ENCODE measurements around the gene KIAA0232. TPM values are rescaled to one million over a fixed set of nuclear protein-coding genes. Genes with fewer than 3 reads are reported as not detected.
"Not testable (repeated sequence)": the region's sequence is repeated elsewhere in the genome, so short reads cannot be mapped to it uniquely, and the experiment has no call there.

The KIAA0232 gene
- polyA plus RNA-seq, 6 donors from 2014 or later = 5.8 to 14.6 (median 8.3) TPM; not detected in 1

DNA sequence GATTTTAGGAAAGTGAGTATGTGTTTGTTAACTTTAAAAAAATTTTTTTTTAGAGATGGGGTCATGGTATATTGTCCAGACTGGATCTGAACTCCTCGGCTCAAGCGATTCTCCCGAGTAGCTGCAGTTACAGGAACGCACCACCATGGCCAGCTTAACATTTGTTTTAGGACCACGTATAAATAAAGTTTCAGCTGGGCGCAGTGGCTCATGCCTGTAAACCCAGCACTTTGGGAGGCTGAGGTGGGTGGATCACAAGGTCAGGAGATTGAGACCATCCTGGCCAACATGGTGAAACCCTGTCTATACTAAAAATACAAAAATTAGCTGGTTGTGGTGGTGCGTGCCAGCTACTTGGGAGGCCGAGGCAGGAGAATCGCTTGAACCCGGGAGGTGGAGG is 129.4 kb downstream of the KIAA0232 start:
- not testable (repeated sequence) for H3K27me3 Mint-ChIP-seq; DNase-seq; H3K36me3 Mint-ChIP-seq; H3K9me3 Mint-ChIP-seq; ATAC-seq (ENCODE audit: low read depth in 2 of 2)
- H3K27ac Mint-ChIP-seq = peak overlapping the region in 2 of 6 donors; percentile 45 to 84
- peak overlapping the region in 5 of 8 donors; percentile 76 to 94 (median 91) for H3K4me3 Mint-ChIP-seq
- peaks cover 46 to 72% (median 50%) of the 10 kb centered on the region in 3 donors for H3K4me1 Mint-ChIP-seq

DNA sequence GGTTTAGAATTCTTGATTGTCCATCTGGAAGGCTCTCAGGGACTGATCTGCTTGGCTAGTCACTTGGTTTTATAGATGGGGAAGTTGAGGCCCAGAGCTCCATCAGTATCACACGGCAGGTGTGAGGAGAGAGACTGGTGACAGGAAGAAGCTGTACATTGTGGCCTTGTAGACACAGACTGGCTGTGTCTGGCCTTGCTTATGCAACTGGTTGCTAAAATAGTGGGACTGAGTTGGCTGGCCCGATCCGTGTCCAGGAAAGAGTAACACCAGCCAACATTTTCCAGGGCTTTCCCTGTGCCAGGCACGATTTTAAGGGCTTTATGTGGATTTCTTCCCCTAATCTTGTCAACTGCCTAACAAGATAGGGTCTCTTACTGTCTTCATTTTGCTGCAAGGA is 129.9 kb downstream of the KIAA0232 start:
- Mint-ChIP-seq H3K36me3 (no peaks in the 10 kb centered on the region), H3K4me3 (peak overlapping the region in 6 of 8 donors; percentile 32 to 91 (median 72)), H3K4me1 (peaks cover 49 to 74% (median 51%) of the 10 kb centered on the region in 3 donors), H3K9me3 (no peaks in the 10 kb centered on the region), H3K27ac (peak overlapping the region in 4 of 6 donors; percentile 46 to 93 (median 68)), H3K27me3 (peaks cover 0 to 3% (median 0%) of the 10 kb centered on the region in 3 donors)
- ATAC-seq (ENCODE audit: low read depth in 2 of 2) = no peak
- no peak for DNase-seq

DNA sequence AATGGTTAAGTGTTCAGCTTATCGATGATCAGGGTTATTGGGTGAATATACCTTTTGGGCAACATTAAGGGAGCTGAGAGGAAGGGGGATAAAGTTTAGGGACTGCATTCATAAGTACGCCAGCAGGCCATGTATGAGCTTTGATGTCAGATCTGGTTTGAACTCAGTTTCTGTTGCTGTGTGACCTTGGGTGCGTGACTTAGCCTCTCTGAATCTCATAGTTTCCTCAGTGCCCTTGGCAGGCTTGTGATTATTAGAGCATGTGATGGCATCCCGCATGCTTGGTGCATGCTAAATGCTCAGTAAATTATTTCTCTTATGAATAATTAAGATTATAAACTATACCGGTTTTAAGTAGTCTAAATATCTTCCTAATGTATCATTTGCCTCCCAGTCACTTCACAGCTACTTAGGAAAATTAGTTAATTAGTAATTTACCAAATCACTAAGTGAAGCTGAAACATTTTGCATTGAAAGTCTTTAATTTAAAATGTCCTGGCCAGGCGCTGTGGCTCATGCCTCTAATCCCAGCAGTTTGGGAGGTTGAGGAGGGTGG is 130.9 kb downstream of the KIAA0232 start:
- no peaks in the 10 kb centered on the region for H3K27me3 Mint-ChIP-seq
- peak overlapping the region in 1 of 6 donors; percentile 28 for H3K27ac Mint-ChIP-seq
- ATAC-seq (ENCODE audit: low read depth in 2 of 2) (no peak), DNase-seq (no peak)
- no peaks in the 10 kb centered on the region for H3K9me3 Mint-ChIP-seq
- peaks cover 51 to 76% (median 52%) of the 10 kb centered on the region in 3 donors for H3K4me1 Mint-ChIP-seq
- no peaks in the 10 kb centered on the region for H3K36me3 Mint-ChIP-seq
- H3K4me3 Mint-ChIP-seq = peak overlapping the region in 1 of 8 donors; percentile 37

DNA sequence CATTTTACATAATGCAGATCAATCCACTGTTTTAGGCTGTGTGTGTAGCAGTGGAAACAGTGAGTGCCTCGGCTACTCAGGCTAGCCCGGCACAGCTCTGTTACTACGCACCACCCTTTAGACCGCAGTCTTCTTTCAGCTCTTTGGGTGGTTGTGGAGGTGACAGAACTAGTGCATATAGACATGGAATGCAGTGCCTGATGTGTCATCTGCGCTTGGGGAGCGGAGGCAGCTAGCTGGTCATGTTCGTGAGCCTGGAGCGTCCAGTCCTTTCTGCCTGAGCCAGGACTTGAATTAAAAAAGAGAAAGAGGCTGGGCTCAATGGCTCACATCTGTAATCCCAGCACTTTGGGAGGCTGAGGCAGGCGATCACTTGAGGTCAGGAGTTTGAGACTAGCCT is 131.9 kb downstream of the KIAA0232 start:
- ATAC-seq (ENCODE audit: low read depth in 2 of 2) (no peak), DNase-seq (no peak)
- Mint-ChIP-seq H3K4me1 (peaks cover 51 to 77% (median 51%) of the 10 kb centered on the region in 3 donors), H3K9me3 (no peaks in the 10 kb centered on the region), H3K27me3 (no peaks in the 10 kb centered on the region), H3K4me3 (peak overlapping the region in 1 of 8 donors; percentile 76), H3K36me3 (no peaks in the 10 kb centered on the region), H3K27ac (peak overlapping the region in 1 of 6 donors; percentile 47)

DNA sequence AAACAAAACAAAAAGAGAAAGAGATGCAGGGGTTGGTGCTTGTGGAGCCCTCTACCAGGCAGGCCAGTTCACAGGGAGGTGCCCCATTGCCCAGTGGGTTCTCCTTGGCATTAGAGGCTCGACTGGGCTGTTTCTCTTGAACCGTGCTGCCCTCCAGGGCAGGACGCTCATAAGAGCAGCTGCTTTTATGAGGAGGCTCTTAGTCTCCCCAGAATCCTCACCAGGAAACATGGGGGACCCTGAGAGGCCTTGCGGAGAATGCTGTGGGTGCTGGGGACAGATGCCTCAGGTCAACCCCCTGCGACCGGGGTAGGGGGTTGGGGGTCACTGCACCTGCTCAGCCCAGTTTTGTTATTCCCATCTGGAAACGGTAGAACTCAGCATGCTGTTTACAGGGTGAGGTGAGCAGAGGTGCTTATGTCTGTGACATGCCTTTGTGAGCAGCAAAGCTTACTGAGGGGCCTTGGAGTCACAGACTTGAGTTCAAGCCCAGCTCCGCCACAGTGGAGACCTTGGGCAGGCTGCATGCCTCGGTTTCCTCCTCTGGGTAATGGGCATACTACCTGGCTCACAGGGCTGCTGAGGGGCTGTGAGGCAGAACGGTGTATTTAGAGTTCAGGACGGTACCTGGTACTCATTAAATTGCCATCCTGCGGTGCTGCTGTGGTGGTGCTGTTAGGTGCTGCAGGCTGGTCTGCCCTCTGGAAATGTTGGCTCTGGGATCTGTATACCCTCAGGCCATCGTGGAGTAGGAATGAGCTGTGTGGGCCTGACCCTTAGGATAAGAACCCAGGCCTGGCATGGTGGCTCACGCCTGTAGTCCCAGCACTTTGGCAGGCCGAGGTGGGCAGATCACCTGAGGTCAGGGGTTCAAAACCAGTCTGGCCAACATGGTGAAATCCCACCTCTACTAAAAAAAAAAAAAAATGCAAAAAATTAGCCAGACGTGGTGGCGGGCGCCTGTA is 132.8 kb downstream of the KIAA0232 start:
- Mint-ChIP-seq H3K27me3 (no peaks in the 10 kb centered on the region), H3K4me1 (peaks cover 53 to 80% (median 54%) of the 10 kb centered on the region in 3 donors), H3K36me3 (no peaks in the 10 kb centered on the region), H3K27ac (peak overlapping the region in 1 of 6 donors; percentile 18), H3K9me3 (no peaks in the 10 kb centered on the region), H3K4me3 (no peak overlapping the region)
- DNase-seq (no peak), ATAC-seq (ENCODE audit: low read depth in 2 of 2) (no peak)

DNA sequence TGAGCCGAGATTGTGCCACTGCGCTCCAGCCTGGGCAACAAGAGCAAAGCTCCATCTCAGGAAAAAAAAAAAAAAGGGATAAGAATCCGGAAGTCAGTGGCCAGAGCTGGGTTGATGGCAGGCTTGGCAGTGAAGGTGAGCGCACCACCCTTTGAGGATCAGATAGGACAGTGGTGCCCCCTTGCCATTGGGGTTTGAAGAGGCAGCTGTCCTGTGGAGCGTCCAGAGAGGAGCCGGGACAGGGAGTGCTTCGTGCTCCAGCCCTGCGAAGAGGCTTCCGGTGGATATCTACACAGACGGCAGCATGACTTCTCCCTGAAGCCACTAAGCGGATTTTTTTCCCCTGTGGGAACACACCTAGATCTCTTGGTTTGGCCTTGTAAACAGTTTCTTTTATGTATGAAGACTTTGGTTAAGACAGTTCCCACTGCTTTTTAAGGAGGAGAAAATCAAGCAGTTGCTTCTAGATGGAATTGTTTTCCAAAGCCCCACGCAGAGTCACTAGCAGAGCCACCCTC is 133.6 kb downstream of the KIAA0232 start:
- no peak for DNase-seq
- Mint-ChIP-seq H3K4me1 (peaks cover 49 to 77% (median 52%) of the 10 kb centered on the region in 3 donors), H3K27me3 (no peaks in the 10 kb centered on the region), H3K27ac (peak overlapping the region in 2 of 6 donors; percentile 24 to 91), H3K36me3 (no peaks in the 10 kb centered on the region), H3K4me3 (peak overlapping the region in 4 of 8 donors; percentile 12 to 47 (median 40)), H3K9me3 (no peaks in the 10 kb centered on the region)
- ATAC-seq (ENCODE audit: low read depth in 2 of 2) = no peak

DNA sequence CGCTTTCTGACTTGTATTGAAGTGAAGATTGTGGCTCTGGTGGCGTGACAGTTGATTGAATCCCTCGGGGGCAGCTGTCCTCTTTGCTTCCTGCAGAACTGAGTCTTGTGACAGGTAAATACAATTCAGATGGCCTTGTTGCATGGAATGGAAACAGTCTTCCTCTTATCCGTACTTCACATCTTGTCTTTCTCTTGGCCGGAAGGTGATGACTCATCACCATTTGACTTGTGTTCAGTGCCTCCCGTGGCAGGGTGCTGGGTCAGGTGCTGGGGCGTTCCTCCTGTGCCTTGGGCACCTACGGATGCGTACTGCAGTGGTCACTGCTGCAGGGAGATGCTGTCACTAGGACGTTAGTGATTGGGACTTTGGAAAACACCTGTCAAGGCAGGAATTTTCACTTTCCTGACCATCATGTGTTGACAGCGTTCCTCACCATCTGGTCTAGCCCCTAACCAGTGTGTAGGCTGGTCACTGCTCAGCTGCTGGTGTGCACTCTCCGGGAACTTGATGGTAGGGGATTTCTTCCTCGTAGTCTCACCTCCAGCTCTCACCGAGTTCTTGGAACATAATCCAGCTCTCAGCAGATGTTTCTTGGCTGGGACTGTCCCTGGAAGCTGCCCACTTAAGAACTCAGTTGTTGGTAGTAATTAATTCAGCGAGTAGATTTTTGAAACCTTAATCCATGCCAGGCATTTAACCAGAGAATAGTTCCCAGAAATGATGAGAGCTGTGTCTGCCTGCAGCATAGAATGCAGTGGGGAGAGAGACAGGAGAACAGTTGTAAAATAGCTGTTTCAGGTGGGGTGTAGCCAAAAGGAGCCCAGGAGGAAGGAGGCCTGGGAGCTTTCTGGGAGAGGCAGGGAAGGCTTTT is 134.3 kb downstream of the KIAA0232 start:
- ATAC-seq (ENCODE audit: low read depth in 2 of 2) (no peak), DNase-seq (no peak)
- H3K9me3 Mint-ChIP-seq = no peaks in the 10 kb centered on the region
- H3K36me3 Mint-ChIP-seq = no peaks in the 10 kb centered on the region
- peaks cover 43 to 72% (median 47%) of the 10 kb centered on the region in 3 donors for H3K4me1 Mint-ChIP-seq
- peak overlapping the region in 7 of 8 donors; percentile 1 to 84 (median 63) for H3K4me3 Mint-ChIP-seq
- no peaks in the 10 kb centered on the region for H3K27me3 Mint-ChIP-seq
- H3K27ac Mint-ChIP-seq = peak overlapping the region in 5 of 6 donors; percentile 79 to 94 (median 91)

DNA sequence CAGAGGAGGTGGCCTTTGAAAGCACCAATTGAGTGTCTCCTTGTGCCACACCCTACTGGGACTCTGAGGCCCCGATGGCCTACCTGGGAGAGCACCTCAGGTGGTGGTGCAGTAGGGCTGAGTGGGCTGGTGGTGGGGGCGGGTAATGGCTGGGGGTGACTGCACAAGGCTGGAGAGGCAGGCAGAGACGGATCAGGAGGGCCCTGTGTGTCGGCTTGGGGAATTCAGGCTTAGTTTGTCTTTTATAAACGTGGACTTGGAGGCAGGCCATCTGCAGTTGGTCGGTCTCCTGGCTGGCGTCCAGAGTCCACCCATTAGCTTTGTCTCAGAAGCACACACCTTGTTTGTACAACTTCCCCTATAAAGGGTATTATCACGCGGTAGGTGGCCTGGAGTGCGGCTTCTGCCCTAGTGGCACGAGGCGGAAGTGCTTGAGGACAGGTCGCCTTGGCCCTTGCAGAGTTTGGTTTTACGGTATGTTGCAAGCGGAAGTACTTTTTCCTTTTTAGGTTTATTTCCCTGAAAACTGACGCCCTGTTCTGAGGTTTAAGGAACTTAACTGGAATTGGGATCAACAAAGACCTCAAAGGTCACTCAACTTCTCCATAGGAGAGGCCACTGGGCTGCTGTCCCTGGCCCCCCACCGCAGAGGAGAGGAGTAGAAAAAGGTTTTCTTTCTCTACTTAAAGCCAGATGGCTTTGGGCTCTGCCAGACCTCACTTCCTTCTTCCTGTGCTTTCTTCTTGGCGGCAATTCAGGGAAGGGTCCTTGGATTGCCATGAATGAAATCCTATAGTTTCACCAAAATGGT is 135.1 kb downstream of the KIAA0232 start:
- H3K4me1 Mint-ChIP-seq = peaks cover 38 to 70% (median 51%) of the 10 kb centered on the region in 3 donors
- H3K27ac Mint-ChIP-seq = peak overlapping the region; percentile 79 to 94 (median 87)
- DNase-seq (peak; percentile 60), ATAC-seq (ENCODE audit: low read depth in 2 of 2) (peak; percentile 97 to 98)
- H3K9me3 Mint-ChIP-seq = no peaks in the 10 kb centered on the region
- peak overlapping the region in 7 of 8 donors; percentile 63 to 84 (median 77) for H3K4me3 Mint-ChIP-seq
- no peaks in the 10 kb centered on the region for H3K27me3 Mint-ChIP-seq
- no peaks in the 10 kb centered on the region for H3K36me3 Mint-ChIP-seq

DNA sequence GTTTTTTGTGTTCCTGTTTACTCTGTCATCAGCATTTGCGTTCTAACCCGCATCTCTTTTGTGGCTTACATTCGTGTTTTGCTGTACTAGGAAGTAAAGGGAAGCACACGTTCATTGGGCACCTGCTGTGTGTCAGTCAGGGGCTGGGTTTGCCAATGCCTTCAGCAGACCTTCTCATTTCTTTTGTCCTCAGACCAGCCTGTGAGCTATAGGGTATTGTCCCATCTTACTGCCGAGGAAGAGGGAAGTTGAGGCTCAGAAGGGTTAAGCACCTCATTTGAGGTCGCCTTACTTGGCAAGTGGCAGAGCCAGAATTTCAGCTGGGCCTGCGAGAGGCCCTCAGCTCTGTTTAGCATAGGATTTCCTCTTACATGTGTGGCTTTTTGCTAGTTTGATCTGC is 135.8 kb downstream of the KIAA0232 start:
- peak overlapping the region in 5 of 8 donors; percentile 63 to 82 (median 77) for H3K4me3 Mint-ChIP-seq
- H3K9me3 Mint-ChIP-seq = no peaks in the 10 kb centered on the region
- peak; percentile 34 to 43 for ATAC-seq (ENCODE audit: low read depth in 2 of 2)
- H3K4me1 Mint-ChIP-seq = peaks cover 36 to 64% (median 53%) of the 10 kb centered on the region in 3 donors
- H3K27ac Mint-ChIP-seq = peak overlapping the region in 5 of 6 donors; percentile 79 to 94 (median 92)
- no peak for DNase-seq
- no peaks in the 10 kb centered on the region for H3K36me3 Mint-ChIP-seq
- H3K27me3 Mint-ChIP-seq = no peaks in the 10 kb centered on the region

DNA sequence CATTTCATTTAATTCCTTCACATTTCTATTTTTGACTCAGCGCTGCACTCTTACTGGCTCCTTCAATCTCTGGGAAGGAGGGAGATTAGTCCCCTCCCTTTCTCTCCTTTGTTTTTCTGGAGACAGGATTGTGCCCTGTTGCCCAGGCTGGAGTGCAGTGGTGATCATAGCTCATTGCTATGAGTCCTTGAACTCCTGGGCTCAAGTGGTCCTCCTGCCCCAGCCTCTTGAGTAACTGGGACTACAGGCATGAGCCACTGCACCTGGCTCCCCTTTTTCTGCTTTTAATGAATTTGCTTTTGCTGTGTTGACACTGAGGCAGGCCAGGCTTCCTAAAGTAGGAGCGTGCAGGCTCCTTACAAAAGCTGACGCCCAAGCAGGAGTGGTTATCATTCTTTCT is 137.6 kb downstream of the KIAA0232 start:
- no peak for DNase-seq
- H3K27ac Mint-ChIP-seq = peak overlapping the region in 1 of 6 donors; percentile 56
- peaks cover 0 to 5% of the 10 kb centered on the region in 2 donors for H3K36me3 Mint-ChIP-seq
- H3K4me1 Mint-ChIP-seq = peaks cover 36 to 65% (median 56%) of the 10 kb centered on the region in 3 donors
- H3K4me3 Mint-ChIP-seq = peak overlapping the region in 2 of 8 donors; percentile 15 to 49
- no peaks in the 10 kb centered on the region for H3K9me3 Mint-ChIP-seq
- no peak for ATAC-seq (ENCODE audit: low read depth in 2 of 2)
- no peaks in the 10 kb centered on the region for H3K27me3 Mint-ChIP-seq

DNA sequence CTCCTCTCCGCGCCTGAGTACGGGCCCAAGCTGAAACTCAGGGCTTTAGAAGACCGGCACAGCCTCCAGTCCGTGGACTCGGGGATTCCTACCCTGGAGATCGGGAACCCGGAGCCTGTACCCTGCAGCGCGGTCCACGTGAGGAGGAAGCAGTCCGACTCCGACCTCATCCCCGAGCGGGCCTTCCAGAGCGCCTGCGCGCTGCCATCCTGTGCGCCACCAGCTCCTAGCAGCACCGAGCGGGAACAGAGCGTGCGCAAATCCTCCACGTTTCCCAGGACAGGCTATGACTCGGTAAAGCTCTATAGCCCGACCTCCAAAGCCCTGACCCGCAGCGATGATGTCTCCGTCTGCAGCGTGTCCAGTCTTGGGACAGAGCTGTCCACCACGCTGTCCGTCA is 141.0 kb downstream of the KIAA0232 start:
- no peak overlapping the region for H3K4me3 Mint-ChIP-seq
- no peak for DNase-seq
- H3K27ac Mint-ChIP-seq = peak overlapping the region in 1 of 6 donors; percentile 12
- peaks cover 0 to 10% of the 10 kb centered on the region in 2 donors for H3K36me3 Mint-ChIP-seq
- peaks cover 32 to 66% (median 53%) of the 10 kb centered on the region in 3 donors for H3K4me1 Mint-ChIP-seq
- no peaks in the 10 kb centered on the region for H3K9me3 Mint-ChIP-seq
- no peak for ATAC-seq (ENCODE audit: low read depth in 2 of 2)
- H3K27me3 Mint-ChIP-seq = no peaks in the 10 kb centered on the region

DNA sequence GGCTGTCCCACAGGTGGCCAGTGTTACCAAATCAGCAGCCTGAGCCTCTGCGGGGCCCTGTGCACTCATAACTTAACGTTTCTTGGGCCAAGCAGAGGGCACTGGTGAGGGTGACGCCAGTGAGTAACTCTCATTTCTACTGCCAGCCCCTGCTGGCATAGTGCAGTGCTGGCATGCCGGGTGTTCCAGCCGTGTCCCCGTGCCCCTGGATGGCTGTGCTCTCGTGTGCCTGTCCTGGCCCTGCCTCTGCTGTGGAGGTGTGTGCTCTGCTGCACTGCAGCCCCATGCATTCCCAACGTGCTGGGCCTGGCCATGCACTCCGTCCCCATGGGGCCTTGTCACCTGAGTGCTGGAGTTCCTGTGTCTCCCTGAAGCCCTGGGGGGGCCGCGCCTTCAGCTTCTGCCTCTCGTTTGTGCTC is 141.8 kb downstream of the KIAA0232 start:
- no peak for ATAC-seq (ENCODE audit: low read depth in 2 of 2)
- Mint-ChIP-seq H3K9me3 (no peaks in the 10 kb centered on the region), H3K4me1 (peaks cover 33 to 68% (median 53%) of the 10 kb centered on the region in 3 donors), H3K27ac (peak overlapping the region in 1 of 6 donors; percentile 84), H3K36me3 (peaks cover 0 to 16% of the 10 kb centered on the region in 2 donors), H3K27me3 (no peaks in the 10 kb centered on the region), H3K4me3 (no peak overlapping the region)
- DNase-seq = no peak
